GM10266 (cell line): ENCODE data around the gene TARDBP.
"Not testable (repeated sequence)": the region's sequence is repeated elsewhere in the genome, so short reads cannot be mapped to it uniquely, and the experiment has no call there.

Source experiments
- DNase-seq: peaks from one replicate; pipeline ENCODE4 v3.0.0; 2012; ENCODE audit errors: extremely low spot score
- TF ChIP-seq, protein P1 (sequence below): IDR thresholded peaks from 2 replicates; pipeline ENCODE4 v1.5.1; 2012; ENCODE audit warnings: mild to moderate bottlenecking, low read depth; ENCODE audit not compliant: control insufficient read depth, insufficient read depth; ENCODE audit errors: missing control alignments

The TARDBP gene

GRCh38 chr1:11025618-11026017 lies 13.2 kb downstream of the TARDBP start:
- TF ChIP-seq, protein P1, sequence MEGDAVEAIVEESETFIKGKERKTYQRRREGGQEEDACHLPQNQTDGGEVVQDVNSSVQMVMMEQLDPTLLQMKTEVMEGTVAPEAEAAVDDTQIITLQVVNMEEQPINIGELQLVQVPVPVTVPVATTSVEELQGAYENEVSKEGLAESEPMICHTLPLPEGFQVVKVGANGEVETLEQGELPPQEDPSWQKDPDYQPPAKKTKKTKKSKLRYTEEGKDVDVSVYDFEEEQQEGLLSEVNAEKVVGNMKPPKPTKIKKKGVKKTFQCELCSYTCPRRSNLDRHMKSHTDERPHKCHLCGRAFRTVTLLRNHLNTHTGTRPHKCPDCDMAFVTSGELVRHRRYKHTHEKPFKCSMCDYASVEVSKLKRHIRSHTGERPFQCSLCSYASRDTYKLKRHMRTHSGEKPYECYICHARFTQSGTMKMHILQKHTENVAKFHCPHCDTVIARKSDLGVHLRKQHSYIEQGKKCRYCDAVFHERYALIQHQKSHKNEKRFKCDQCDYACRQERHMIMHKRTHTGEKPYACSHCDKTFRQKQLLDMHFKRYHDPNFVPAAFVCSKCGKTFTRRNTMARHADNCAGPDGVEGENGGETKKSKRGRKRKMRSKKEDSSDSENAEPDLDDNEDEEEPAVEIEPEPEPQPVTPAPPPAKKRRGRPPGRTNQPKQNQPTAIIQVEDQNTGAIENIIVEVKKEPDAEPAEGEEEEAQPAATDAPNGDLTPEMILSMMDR: no peak
- no peak for DNase-seq

- TF ChIP-seq, protein P1: no peak
- DNase-seq: no peak
These were observed 13.6 kb downstream of the TARDBP start for GRCh38 chr1:11026052-11026451.

DNA sequence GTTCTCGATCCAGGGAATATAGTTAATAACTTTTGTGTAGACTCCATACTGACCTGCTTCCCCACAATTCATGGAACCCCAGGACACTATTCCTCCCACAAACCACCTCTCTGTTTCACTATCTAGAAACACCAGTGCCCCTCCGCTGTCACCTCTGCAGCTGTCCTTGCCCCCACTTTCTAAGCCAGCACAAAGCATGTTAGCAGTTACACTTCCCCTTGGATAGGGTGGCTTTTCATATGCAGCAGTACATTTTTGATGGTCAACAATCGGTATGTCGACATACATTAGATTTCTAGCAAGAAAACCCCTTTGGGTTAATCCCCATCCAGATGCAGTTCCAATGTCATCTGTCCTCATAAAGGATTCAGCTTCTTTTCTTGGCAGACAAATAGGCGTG lies 14.4 kb downstream of the TARDBP start:
- no peak for DNase-seq
- TF ChIP-seq, protein P1: no peak

DNA sequence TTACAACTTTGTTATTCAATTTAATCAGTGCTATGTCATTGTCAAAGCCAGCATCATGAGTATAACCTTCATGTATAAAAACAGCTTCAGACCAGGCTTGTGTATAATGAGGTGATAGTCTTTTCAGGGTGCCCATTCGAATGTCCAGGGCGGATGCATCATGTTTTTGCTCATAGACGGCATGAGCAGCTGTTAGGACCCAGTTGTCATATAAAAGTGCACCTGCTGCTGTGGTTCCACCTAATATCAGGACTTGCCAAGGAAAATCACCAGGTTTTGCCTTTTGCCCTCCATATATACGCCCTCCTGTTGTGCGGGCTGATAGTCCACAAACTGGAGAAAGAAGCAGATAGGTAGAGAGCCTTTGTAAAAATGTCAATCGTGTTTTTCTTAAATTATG lies 14.9 kb downstream of the TARDBP start:
- TF ChIP-seq, protein P1: no peak
- no peak for DNase-seq

GRCh38 chr1:11028018-11028417 lies 15.6 kb downstream of the TARDBP start:
- DNase-seq: no peak
- TF ChIP-seq, protein P1: no peak

DNA sequence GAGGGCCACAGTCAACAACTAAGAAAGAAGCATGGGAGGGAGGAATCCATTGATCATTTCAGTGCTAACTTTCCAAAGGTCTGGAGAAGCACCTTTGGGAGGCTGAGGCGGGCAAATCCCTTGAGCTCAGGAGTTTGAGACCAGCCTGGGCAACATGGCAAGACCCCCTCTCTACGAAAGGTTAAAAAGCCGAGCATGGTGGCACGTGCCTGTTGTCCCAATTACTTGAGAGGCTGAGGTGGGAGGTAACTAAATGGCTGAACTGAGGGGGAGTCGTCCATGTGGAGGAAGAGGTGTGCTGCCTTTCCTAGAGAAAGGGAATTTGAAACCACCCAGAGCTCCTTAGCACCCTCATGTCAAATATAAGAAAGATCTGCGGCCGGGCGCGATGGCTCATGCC lies 18.4 kb downstream of the TARDBP start:
- TF ChIP-seq, protein P1: no peak
- no peak for DNase-seq

- TF ChIP-seq, protein P1: no peak
- no peak for DNase-seq
These were observed 19.3 kb downstream of the TARDBP start for GRCh38 chr1:11031624-11032262.

- DNase-seq: not testable (repeated sequence)
These were observed 24.7 kb downstream of the TARDBP start for GRCh38 chr1:11037019-11037739.
